PC-3 (cell line): ENCODE results near the gene RASA2.

Source experiments
- EZH2 ChIP-seq: fragments of 300-600 bp; sonication (generic); IDR thresholded peaks from one replicate; pipeline ENCODE4 v1.6.1; 2017; ENCODE audit warnings: antibody characterized with exemption, mild to moderate bottlenecking, low read length; ENCODE audit not compliant: unreplicated experiment
- TF ChIP-seq, protein P1 (sequence below): fragments of 300-600 bp; sonication (generic); conservative IDR thresholded peaks from 2 replicates; pipeline ENCODE4 v1.5.1; 2017; ENCODE audit warnings: antibody characterized with exemption, low read depth, mild to moderate bottlenecking, low read length

DNA sequence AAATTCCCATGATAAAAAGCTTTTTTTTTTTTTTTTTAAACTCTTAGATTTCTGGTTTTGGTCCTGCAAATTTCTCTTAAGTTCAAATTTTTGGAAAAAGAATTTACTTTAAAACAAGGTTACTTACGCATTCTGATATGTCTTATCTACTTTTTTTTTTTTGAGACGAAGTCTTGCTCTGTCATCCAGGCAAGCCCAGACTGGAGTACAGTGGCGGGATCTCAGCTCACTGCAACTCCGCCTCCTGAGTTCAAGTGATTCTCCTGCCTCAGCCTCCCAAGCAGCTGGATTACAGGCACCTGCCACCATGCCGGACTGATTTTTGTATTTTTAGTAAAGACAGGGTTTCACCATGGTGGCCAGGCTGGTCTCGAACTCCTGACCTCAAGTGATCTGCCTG, 83.2 kb downstream of the RASA2 start:
- no peak for TF ChIP-seq EZH2
- TF ChIP-seq, protein P1, sequence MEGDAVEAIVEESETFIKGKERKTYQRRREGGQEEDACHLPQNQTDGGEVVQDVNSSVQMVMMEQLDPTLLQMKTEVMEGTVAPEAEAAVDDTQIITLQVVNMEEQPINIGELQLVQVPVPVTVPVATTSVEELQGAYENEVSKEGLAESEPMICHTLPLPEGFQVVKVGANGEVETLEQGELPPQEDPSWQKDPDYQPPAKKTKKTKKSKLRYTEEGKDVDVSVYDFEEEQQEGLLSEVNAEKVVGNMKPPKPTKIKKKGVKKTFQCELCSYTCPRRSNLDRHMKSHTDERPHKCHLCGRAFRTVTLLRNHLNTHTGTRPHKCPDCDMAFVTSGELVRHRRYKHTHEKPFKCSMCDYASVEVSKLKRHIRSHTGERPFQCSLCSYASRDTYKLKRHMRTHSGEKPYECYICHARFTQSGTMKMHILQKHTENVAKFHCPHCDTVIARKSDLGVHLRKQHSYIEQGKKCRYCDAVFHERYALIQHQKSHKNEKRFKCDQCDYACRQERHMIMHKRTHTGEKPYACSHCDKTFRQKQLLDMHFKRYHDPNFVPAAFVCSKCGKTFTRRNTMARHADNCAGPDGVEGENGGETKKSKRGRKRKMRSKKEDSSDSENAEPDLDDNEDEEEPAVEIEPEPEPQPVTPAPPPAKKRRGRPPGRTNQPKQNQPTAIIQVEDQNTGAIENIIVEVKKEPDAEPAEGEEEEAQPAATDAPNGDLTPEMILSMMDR: no peak
